Smooth muscle cell (in vitro differentiated cells): ENCODE data around the gene RBM47. TPM values are rescaled to one million over a fixed set of nuclear protein-coding genes. Genes with fewer than 3 reads are reported as not detected.
A peak's percentile ranks its signal among the peaks of the same experiment; 100 is the strongest.

Experiments used
- DNase-seq: peaks from one replicate; lab custom pipeline; 2025; ENCODE audit not compliant: unreplicated experiment; lab: John Stamatoyannopoulos, UW
- H2AFZ ChIP-seq: fragments of 200-600 bp; sonication (generic); 2 replicates; pipeline ENCODE4 v1.6.0; 2016; ENCODE audit warnings: antibody characterized with exemption, low read depth, mild to moderate bottlenecking
- H3F3A ChIP-seq: fragments of 200-600 bp; sonication (generic); 2 replicates; pipeline ENCODE4 v1.6.0; 2017; ENCODE audit warnings: antibody characterized with exemption, low read depth
- H3K27ac ChIP-seq: fragments of 200-600 bp; sonication (generic); 2 replicates; pipeline ENCODE4 v1.5.1; 2016; ENCODE audit warnings: low read depth, mild to moderate bottlenecking
- H3K27me3 ChIP-seq: fragments of 200-600 bp; sonication (generic); 2 replicates; pipeline ENCODE4 v1.6.1; 2016; ENCODE audit warnings: low read depth, mild to moderate bottlenecking
- H3K36me3 ChIP-seq: fragments of 200-600 bp; sonication (generic); 2 replicates; pipeline ENCODE4 v1.5.1; 2016; ENCODE audit warnings: low read depth
- H3K4me1 ChIP-seq: fragments of 200-600 bp; sonication (generic); 2 replicates; pipeline ENCODE4 v1.5.1; 2016; ENCODE audit warnings: low read depth
- H3K4me2 ChIP-seq: fragments of 200-600 bp; sonication (generic); 2 replicates; pipeline ENCODE4 v1.6.0; 2016; ENCODE audit warnings: mild to moderate bottlenecking
- H3K4me3 ChIP-seq: fragments of 200-600 bp; sonication (generic); 2 replicates; pipeline ENCODE4 v1.5.1; 2016; ENCODE audit warnings: mild to moderate bottlenecking
- H3K79me2 ChIP-seq: fragments of 200-600 bp; sonication (generic); 2 replicates; pipeline ENCODE4 v1.6.0; 2016; ENCODE audit warnings: low read depth, mild to moderate bottlenecking
- H3K9ac ChIP-seq: fragments of 200-600 bp; sonication (generic); 2 replicates; pipeline ENCODE4 v1.6.0; 2016; ENCODE audit warnings: low read depth
- H3K9me3 ChIP-seq: fragments of 200-600 bp; sonication (generic); replicated peaks from 2 replicates; pipeline ENCODE4 v1.5.1; 2016; ENCODE audit warnings: low read depth
- H4K20me1 ChIP-seq: fragments of 200-600 bp; sonication (generic); 2 replicates; pipeline ENCODE4 v1.6.0; 2016; ENCODE audit warnings: low read depth
- CTCF ChIP-seq: fragments of 200-600 bp; sonication (generic); IDR thresholded peaks from 2 replicates; pipeline ENCODE4 v1.5.1; 2017; ENCODE audit warnings: borderline replicate concordance, mild to moderate bottlenecking, antibody characterized with exemption; ENCODE audit not compliant: insufficient read depth, poor library complexity, severe bottlenecking
- WGBS: methylation state at CpG from one replicate; pipeline ENCODE4 v1.1.7; 2016; ENCODE audit warnings: low lambda C conversion rate; 5-methylcytosine and 5-hydroxymethylcytosine counted together
- polyA plus RNA-seq: library from polyadenylated mRNA; unstranded; fragments of >200 nt; fragmentation: Nextera tagmentation; extraction: Ambion mirVana; gene quantifications from 2 replicates; pipeline ENCODE4 v1.2.1, GENCODE V29; 2016
- total RNA-seq: library from RNA; depleted of rRNA; stranded (reverse); fragments of >200 nt; gene quantifications from 2 replicates; pipeline ENCODE4 v1.2.3, GENCODE V29; 2014

RBM47 gene
- total and polyA plus RNA-seq, 2 experiments from 2014 or later: 3.4 to 5.5 TPM

- Histone ChIP-seq H3K9ac (no peak overlapping the region), H3K27ac (no peak overlapping the region), H3F3A (peaks cover 24% of the 10 kb centered on the region), H3K79me2 (no peaks in the 10 kb centered on the region), H2AFZ (no peak overlapping the region), H4K20me1 (no peaks in the 10 kb centered on the region), H3K36me3 (no peaks in the 10 kb centered on the region), H3K4me3 (no peak overlapping the region), H3K4me1 (peaks cover 11% of the 10 kb centered on the region), H3K9me3 (no peaks in the 10 kb centered on the region), H3K27me3 (no peaks in the 10 kb centered on the region), H3K4me2 (no peak overlapping the region)
- 98% methylated on average over 6 of the region's 6 CpGs for WGBS
- TF ChIP-seq CTCF: no peak
- no peak for DNase-seq
Observed at GRCh38 chr4:40401096-40401495, 228.6 kb downstream of the RBM47 start.

GRCh38 chr4:40399578-40399977 lies 230.1 kb downstream of the RBM47 start:
- Histone ChIP-seq H3K27ac (no peak overlapping the region), H3K4me3 (no peak overlapping the region), H3K36me3 (no peaks in the 10 kb centered on the region), H3K27me3 (no peaks in the 10 kb centered on the region), H3K9me3 (no peaks in the 10 kb centered on the region), H3K4me2 (no peak overlapping the region), H3F3A (peaks cover 24% of the 10 kb centered on the region), H3K79me2 (no peaks in the 10 kb centered on the region), H2AFZ (no peak overlapping the region), H3K9ac (no peak overlapping the region), H4K20me1 (no peaks in the 10 kb centered on the region), H3K4me1 (peaks cover 7% of the 10 kb centered on the region)
- no peak for TF ChIP-seq CTCF
- WGBS: 94% methylated on average over 3 of the region's 3 CpGs
- DNase-seq: no peak

- no peaks in the 10 kb centered on the region for H3K9me3 ChIP-seq
- H3K79me2 ChIP-seq: no peaks in the 10 kb centered on the region
- WGBS: 77% methylated on average over 7 of the region's 7 CpGs
- H3K9ac ChIP-seq: no peak overlapping the region
- H3K36me3 ChIP-seq: no peaks in the 10 kb centered on the region
- no peak overlapping the region for H3K27ac ChIP-seq
- DNase-seq: no peak
- H2AFZ ChIP-seq: peak overlapping the region; percentile 54
- peaks cover 7% of the 10 kb centered on the region for H3K4me1 ChIP-seq
- no peak overlapping the region for H3K4me2 ChIP-seq
- no peaks in the 10 kb centered on the region for H4K20me1 ChIP-seq
- H3F3A ChIP-seq: peaks cover 3% of the 10 kb centered on the region
- H3K27me3 ChIP-seq: no peaks in the 10 kb centered on the region
- H3K4me3 ChIP-seq: no peak overlapping the region
- TF ChIP-seq CTCF: no peak
Observed at GRCh38 chr4:40395908-40396793, 233.5 kb downstream of the RBM47 start.
